ENCODE measurements around the gene DPH3. TPM values are rescaled to one million over a fixed set of nuclear protein-coding genes. Genes with fewer than 3 reads are reported as not detected.

Gene DPH3
- total RNA-seq, 1 experiment from 2014 or later, result 16.8 TPM

DNA sequence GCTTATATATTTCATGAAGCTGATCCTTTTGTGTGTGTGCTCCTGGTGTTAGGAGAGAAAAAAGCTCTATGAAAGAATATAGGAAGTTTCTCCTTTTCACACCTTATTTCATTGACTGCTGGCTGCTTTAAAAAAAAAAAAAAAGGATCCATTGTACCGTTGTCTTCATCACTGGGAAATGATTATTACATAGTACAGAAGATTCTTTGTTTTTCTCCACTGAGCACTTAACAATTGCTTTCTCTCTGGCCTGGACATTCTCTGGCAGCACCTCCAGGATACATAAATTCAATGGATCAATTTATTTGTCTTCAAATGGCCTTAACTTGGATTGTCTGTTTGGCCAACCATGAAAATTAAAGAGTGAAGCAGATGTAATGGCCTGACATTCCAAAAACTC, 37.2 kb downstream of the DPH3 start:
- Mint-ChIP-seq H3K9me3 (ENCODE audit: low read depth, unreplicated experiment) (no peaks in the 10 kb centered on the region), H3K4me3 (ENCODE audit: low read depth, unreplicated experiment) (no peak overlapping the region), H3K27me3 (ENCODE audit: unreplicated experiment) (no peaks in the 10 kb centered on the region), H3K4me1 (ENCODE audit: low read depth, unreplicated experiment) (no peaks in the 10 kb centered on the region), H3K27ac (ENCODE audit: unreplicated experiment) (no peak overlapping the region), H3K36me3 (ENCODE audit: insufficient read depth, unreplicated experiment) (no peaks in the 10 kb centered on the region)
- no TSS peak for BruUV-seq (replicated peaks)
- no peak for DNase-seq
- CTCF ChIA-PET, result no interaction called here
- TF ChIP-seq, protein P1, sequence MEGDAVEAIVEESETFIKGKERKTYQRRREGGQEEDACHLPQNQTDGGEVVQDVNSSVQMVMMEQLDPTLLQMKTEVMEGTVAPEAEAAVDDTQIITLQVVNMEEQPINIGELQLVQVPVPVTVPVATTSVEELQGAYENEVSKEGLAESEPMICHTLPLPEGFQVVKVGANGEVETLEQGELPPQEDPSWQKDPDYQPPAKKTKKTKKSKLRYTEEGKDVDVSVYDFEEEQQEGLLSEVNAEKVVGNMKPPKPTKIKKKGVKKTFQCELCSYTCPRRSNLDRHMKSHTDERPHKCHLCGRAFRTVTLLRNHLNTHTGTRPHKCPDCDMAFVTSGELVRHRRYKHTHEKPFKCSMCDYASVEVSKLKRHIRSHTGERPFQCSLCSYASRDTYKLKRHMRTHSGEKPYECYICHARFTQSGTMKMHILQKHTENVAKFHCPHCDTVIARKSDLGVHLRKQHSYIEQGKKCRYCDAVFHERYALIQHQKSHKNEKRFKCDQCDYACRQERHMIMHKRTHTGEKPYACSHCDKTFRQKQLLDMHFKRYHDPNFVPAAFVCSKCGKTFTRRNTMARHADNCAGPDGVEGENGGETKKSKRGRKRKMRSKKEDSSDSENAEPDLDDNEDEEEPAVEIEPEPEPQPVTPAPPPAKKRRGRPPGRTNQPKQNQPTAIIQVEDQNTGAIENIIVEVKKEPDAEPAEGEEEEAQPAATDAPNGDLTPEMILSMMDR (IDR thresholded peaks at IDR 0.05; ENCODE audit: unreplicated experiment), result no peak
- intact Hi-C loops (cut with micrococcal nuclease; ENCODE audit: unreplicated experiment), result no loop called here

DNA sequence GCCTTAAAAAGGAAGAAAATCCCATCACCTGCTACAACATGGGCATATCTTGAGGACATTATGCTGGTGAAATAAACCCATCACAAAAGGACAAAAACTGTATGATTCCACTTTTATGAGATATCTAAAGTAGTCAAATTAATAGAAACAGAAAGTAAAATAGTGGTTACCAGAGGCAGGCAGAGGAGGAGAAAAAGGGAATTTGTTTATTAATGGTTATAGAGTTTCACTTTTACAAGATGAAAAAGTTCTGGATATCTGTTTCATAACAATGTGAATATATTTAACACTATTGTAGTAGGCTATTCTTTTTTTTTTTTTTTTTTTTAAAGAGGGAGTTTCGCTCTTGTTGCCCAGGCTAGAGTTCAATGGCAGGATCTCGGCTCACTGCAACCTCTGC, 40.4 kb downstream of the DPH3 start:
- Mint-ChIP-seq H3K27me3 (ENCODE audit: unreplicated experiment) (peaks cover 5% of the 10 kb centered on the region), H3K9me3 (ENCODE audit: low read depth, unreplicated experiment) (no peaks in the 10 kb centered on the region), H3K4me1 (ENCODE audit: low read depth, unreplicated experiment) (no peaks in the 10 kb centered on the region), H3K27ac (ENCODE audit: unreplicated experiment) (no peak overlapping the region), H3K4me3 (ENCODE audit: low read depth, unreplicated experiment) (no peak overlapping the region), H3K36me3 (ENCODE audit: insufficient read depth, unreplicated experiment) (no peaks in the 10 kb centered on the region)
- intact Hi-C loops (cut with micrococcal nuclease; ENCODE audit: unreplicated experiment), result no loop called here
- BruUV-seq (replicated peaks), result no TSS peak
- CTCF ChIA-PET, result no interaction called here
- TF ChIP-seq, protein P1 (IDR thresholded peaks at IDR 0.05; ENCODE audit: unreplicated experiment), result no peak
- DNase-seq, result no peak

DNA sequence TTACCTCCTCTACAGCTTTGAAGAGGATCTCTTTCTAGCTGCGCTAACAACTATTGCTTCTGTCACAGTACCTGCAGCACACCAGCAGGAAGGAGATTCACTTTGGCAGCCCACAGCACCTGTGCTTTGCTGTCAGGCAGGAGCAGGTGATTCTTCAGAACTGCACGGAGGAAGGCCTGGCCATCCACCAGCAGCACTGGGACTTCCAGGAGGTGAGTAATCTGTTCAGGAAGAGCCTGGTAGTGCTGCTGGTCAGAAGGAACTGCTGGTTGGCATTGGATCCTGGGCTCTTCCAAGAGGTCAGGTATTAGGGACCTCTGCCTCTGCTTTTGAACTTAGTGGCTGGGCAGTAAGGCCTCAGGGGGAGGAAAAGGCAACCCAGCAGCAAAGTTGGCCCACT, 42.2 kb downstream of the DPH3 start:
- CTCF ChIA-PET, result no interaction called here
- TF ChIP-seq, protein P1 (IDR thresholded peaks at IDR 0.05; ENCODE audit: unreplicated experiment), result no peak

DNA sequence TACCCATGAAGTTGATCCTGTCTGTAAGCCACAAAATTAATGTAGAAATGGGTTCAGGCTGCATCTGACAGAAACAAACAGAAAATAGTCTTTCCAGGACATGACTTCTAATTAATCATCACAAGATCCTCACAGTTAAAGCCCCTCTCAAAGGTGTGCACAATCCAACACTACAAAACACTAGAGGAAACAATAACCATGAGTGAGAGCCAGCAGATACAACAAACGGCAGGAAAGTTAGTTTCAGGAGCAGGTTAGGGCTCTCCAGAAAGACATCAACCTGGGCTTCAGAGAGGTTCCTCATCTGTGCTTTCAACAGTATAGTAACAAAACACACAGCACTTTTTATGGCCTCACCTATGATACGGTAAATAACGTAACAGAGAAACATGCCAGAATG, 42.8 kb downstream of the DPH3 start:
- Mint-ChIP-seq H3K4me1 (ENCODE audit: low read depth, unreplicated experiment) (no peaks in the 10 kb centered on the region), H3K4me3 (ENCODE audit: low read depth, unreplicated experiment) (no peak overlapping the region), H3K36me3 (ENCODE audit: insufficient read depth, unreplicated experiment) (no peaks in the 10 kb centered on the region), H3K27ac (ENCODE audit: unreplicated experiment) (no peak overlapping the region), H3K27me3 (ENCODE audit: unreplicated experiment) (peaks cover 21% of the 10 kb centered on the region), H3K9me3 (ENCODE audit: low read depth, unreplicated experiment) (no peaks in the 10 kb centered on the region)
- intact Hi-C loops (cut with micrococcal nuclease; ENCODE audit: unreplicated experiment), result no loop called here
- CTCF ChIA-PET, result interaction anchor here (1.2 kb wide), 1 partner anchor 25 kb away, joined by 3 read pairs; no protein-coding TSS in a partner anchor
- TF ChIP-seq, protein P1 (IDR thresholded peaks at IDR 0.05; ENCODE audit: unreplicated experiment), result no peak
- no peak for DNase-seq
- no TSS peak for BruUV-seq (replicated peaks)

More for the DNA sequence above, 42.2 kb downstream of the DPH3 start:
- no peak overlapping the region for H3K27ac Mint-ChIP-seq (ENCODE audit: unreplicated experiment)
- no TSS peak for BruUV-seq (replicated peaks)
- H3K4me1 Mint-ChIP-seq (ENCODE audit: low read depth, unreplicated experiment), result no peaks in the 10 kb centered on the region
- intact Hi-C loops (cut with micrococcal nuclease; ENCODE audit: unreplicated experiment), result no loop called here
- H3K9me3 Mint-ChIP-seq (ENCODE audit: low read depth, unreplicated experiment), result no peaks in the 10 kb centered on the region
- no peak for DNase-seq
- no peak overlapping the region for H3K4me3 Mint-ChIP-seq (ENCODE audit: low read depth, unreplicated experiment)
- H3K36me3 Mint-ChIP-seq (ENCODE audit: insufficient read depth, unreplicated experiment), result no peaks in the 10 kb centered on the region
- peaks cover 21% of the 10 kb centered on the region for H3K27me3 Mint-ChIP-seq (ENCODE audit: unreplicated experiment)
